HCT116 (cell line): ENCODE results near the gene OSBPL10. TPM values are rescaled to one million over a fixed set of nuclear protein-coding genes. Genes with fewer than 3 reads are reported as not detected.

Source experiments
- ATAC-seq: fragments of 200-7000 bp; cut with Tn5 transposase; 2 replicates; pipeline ENCODE4 v1.9.1; 2020; ENCODE audit warnings: mild to moderate bottlenecking, moderate library complexity
- BruUV-seq: library from RNA; stranded (reverse); fragments of 400-500 nt; replicated peaks from 2 replicates; lab custom pipeline; 2021; lab: Mats Ljungman, UMichigan
- CTCF ChIA-PET: fragments of 300-600 bp; sonication (Branson Sonifier 250); formaldehyde crosslinking; loops from one replicate; lab custom pipeline; 2021; ENCODE audit warnings: antibody characterized with exemption; lab: Charles Lee
- POLR2A ChIA-PET: fragments of 300-600, 350-600 bp; sonication (Branson Sonifier 250); formaldehyde crosslinking; loops from one replicate; lab custom pipeline; 2021; ENCODE audit warnings: antibody characterized with exemption; lab: Charles Lee
- RAD21 ChIA-PET, 2 experiments: fragments of 300-600 bp; sonication (Branson Sonifier 250); formaldehyde crosslinking; loops; one replicate each; lab custom pipeline; 2023; ENCODE audit warnings: low total read pairs in 2 of 2; ENCODE audit not compliant: uncharacterized antibody in 2 of 2, unreplicated experiment in 2 of 2, low non-redundant PET in 1 of 2; lab: Charles Lee
- DNase-seq: peaks from one replicate; pipeline ENCODE4 v3.0.0-alpha.2; 2010; ENCODE audit warnings: low read depth, low spot score
- H2AFZ ChIP-seq: fragments of 200-600 bp; shearing (Covaris generic), sonication (generic); 2 replicates; pipeline ENCODE4 v1.6.1; 2017; ENCODE audit warnings: low read depth, mixed run types, mixed read lengths, antibody characterized with exemption, low read length; ENCODE audit not compliant: poor library complexity, severe bottlenecking
- H3K27ac ChIP-seq: 2 replicates; pipeline ENCODE4 v1.5.1; 2012; ENCODE audit warnings: low read depth, low read length
- H3K27me3 ChIP-seq: fragments of 200-600 bp; sonication (generic); 2 replicates; pipeline ENCODE4 v1.6.1; 2016; ENCODE audit warnings: mixed run types, low read length, mixed read lengths; ENCODE audit not compliant: insufficient read depth
- H3K36me3 ChIP-seq, 2 experiments: fragments of 200-500 bp in 1 of 2; fragments of 200-600 bp in 1 of 2; sonication (Bioruptor generic) in 1 of 2; sonication (generic) in 1 of 2; 2 replicates each; pipeline versions ENCODE4 v1.5.1 to v1.6.1; 2014 to 2016; ENCODE audit warnings: low read length in 2 of 2, inconsistent platforms in 1 of 2, mixed read lengths in 1 of 2, mixed run types in 1 of 2; ENCODE audit not compliant: insufficient read depth in 2 of 2, control insufficient read depth in 1 of 2
- H3K4me1 ChIP-seq, 2 experiments: fragments of 200-600 bp in 1 of 2; sonication (generic) in 1 of 2; 2 replicates each; pipeline versions ENCODE4 v1.5.1 to v1.6.1; 2012 to 2017; ENCODE audit warnings: low read length in 2 of 2, inconsistent platforms in 1 of 2, mild to moderate bottlenecking in 1 of 2, mixed read lengths in 1 of 2, mixed run types in 1 of 2, moderate library complexity in 1 of 2; ENCODE audit not compliant: insufficient read depth in 2 of 2, control insufficient read depth in 1 of 2
- H3K4me2 ChIP-seq: fragments of 200-600 bp; sonication (generic); 2 replicates; pipeline ENCODE4 v1.6.1; 2017; ENCODE audit warnings: mixed run types, low read length, mixed read lengths
- H3K4me3 ChIP-seq, 2 experiments: fragments of 200-600 bp in 1 of 2; sonication (generic) in 1 of 2; replicated peaks in 1 of 2; 2 replicates each; pipeline ENCODE4 v1.5.1; 2011 to 2016; ENCODE audit warnings: low read length in 2 of 2, control low read depth in 1 of 2, low read depth in 1 of 2, mild to moderate bottlenecking in 1 of 2, mixed read lengths in 1 of 2, mixed run types in 1 of 2
- H3K79me2 ChIP-seq: fragments of 200-600 bp; sonication (generic); 2 replicates; pipeline ENCODE4 v1.6.1; 2017; ENCODE audit warnings: mild to moderate bottlenecking, mixed run types, low read length, moderate library complexity, mixed read lengths; ENCODE audit not compliant: insufficient read depth
- H3K9ac ChIP-seq: fragments of 200-600 bp; sonication (generic); 2 replicates; pipeline ENCODE4 v1.6.1; 2016; ENCODE audit warnings: low read length, mixed read lengths
- H3K9me2 ChIP-seq: fragments of 200-600 bp; sonication (generic), shearing (Covaris generic); 2 replicates; pipeline ENCODE4 v1.6.1; 2017; ENCODE audit warnings: mixed run types, mild to moderate bottlenecking, moderate library complexity; ENCODE audit not compliant: insufficient read depth
- H3K9me3 ChIP-seq, 2 experiments: fragments of 200-500 bp in 1 of 2; fragments of 200-600 bp in 1 of 2; sonication (Bioruptor generic) in 1 of 2; sonication (generic) in 1 of 2; 2 replicates each; pipeline ENCODE4 v1.6.1; 2014 to 2017; ENCODE audit warnings: low read length in 2 of 2, mixed read lengths in 2 of 2, inconsistent platforms in 1 of 2, low read depth in 1 of 2, mild to moderate bottlenecking in 1 of 2, mixed run types in 1 of 2, moderate library complexity in 1 of 2; ENCODE audit not compliant: control insufficient read depth in 1 of 2, insufficient read depth in 1 of 2
- H4K20me1 ChIP-seq: fragments of 200-600 bp; sonication (generic), shearing (Covaris generic); 2 replicates; pipeline ENCODE4 v1.6.1; 2017; ENCODE audit warnings: mixed run types, mild to moderate bottlenecking, moderate library complexity; ENCODE audit not compliant: insufficient read depth
- ATF3 ChIP-seq: IDR thresholded peaks from 2 replicates; pipeline ENCODE4 v1.6.1; 2012
- CBX3 ChIP-seq: IDR thresholded peaks from 2 replicates; pipeline ENCODE4 v1.6.1; 2012; ENCODE audit warnings: low read depth
- CEBPB ChIP-seq: IDR thresholded peaks from 2 replicates; pipeline ENCODE4 v1.6.1; 2012; ENCODE audit warnings: low read depth
- EGR1 ChIP-seq: IDR thresholded peaks from 2 replicates; pipeline ENCODE4 v1.6.1; 2012; ENCODE audit warnings: low read depth
- ELF1 ChIP-seq: IDR thresholded peaks from 2 replicates; pipeline ENCODE4 v1.6.1; 2012; ENCODE audit warnings: low read depth, borderline replicate concordance
- EZH2 ChIP-seq: fragments of 200-600 bp; sonication (generic); IDR thresholded peaks from 2 replicates; pipeline ENCODE4 v1.6.1; 2017; ENCODE audit warnings: antibody characterized with exemption, mixed run types
- EZH2phosphoT487 ChIP-seq: fragments of 200-600 bp; IDR thresholded peaks from 2 replicates; pipeline ENCODE4 v1.6.1; 2018; ENCODE audit warnings: antibody characterized with exemption, borderline replicate concordance
- JUND ChIP-seq: IDR thresholded peaks from 2 replicates; pipeline ENCODE4 v1.6.1; 2012
- MAX ChIP-seq: IDR thresholded peaks from 2 replicates; pipeline ENCODE4 v1.6.1; 2012
- POLR2AphosphoS5 ChIP-seq: IDR thresholded peaks from 2 replicates; pipeline ENCODE4 v1.6.1; 2011; ENCODE audit warnings: mild to moderate bottlenecking, low read depth, low read length, moderate library complexity
- RAD21 ChIP-seq: IDR thresholded peaks from 2 replicates; pipeline ENCODE4 v1.6.1; 2012; ENCODE audit warnings: low read depth, mild to moderate bottlenecking
- REST ChIP-seq: IDR thresholded peaks from 2 replicates; pipeline ENCODE4 v1.6.1; 2012; ENCODE audit warnings: low read depth
- SIN3A ChIP-seq: IDR thresholded peaks from 2 replicates; pipeline ENCODE4 v1.6.1; 2012; ENCODE audit warnings: low read depth
- SP1 ChIP-seq: IDR thresholded peaks from 2 replicates; pipeline ENCODE4 v1.6.1; 2012; ENCODE audit warnings: low read depth
- SRF ChIP-seq: IDR thresholded peaks from 2 replicates; pipeline ENCODE4 v1.6.1; 2012; ENCODE audit warnings: low read depth
- TCF7L2 ChIP-seq: IDR thresholded peaks from 2 replicates; pipeline ENCODE4 v1.7.0; 2011; ENCODE audit warnings: borderline replicate concordance, inconsistent platforms; ENCODE audit not compliant: insufficient read depth, insufficient read length; ENCODE audit errors: extremely low read depth
- YY1 ChIP-seq: IDR thresholded peaks from 2 replicates; pipeline ENCODE4 v1.6.1; 2011; ENCODE audit warnings: low read length, low read depth, moderate library complexity, mild to moderate bottlenecking; ENCODE audit not compliant: insufficient replicate concordance; ENCODE audit errors: extremely low read depth
- ZFX ChIP-seq: fragments of 450-650 bp; IDR thresholded peaks from 2 replicates; pipeline ENCODE4 v1.6.1; 2017
- ZNF274 ChIP-seq: fragments of 200-500 bp; sonication (Bioruptor generic); IDR thresholded peaks from 2 replicates; pipeline ENCODE4 v1.6.1; 2014; ENCODE audit warnings: mild to moderate bottlenecking, low read depth, low read length, inconsistent platforms
- intact Hi-C: fragments of 100-400 bp; cut with micrococcal nuclease; formaldehyde crosslinking; loops from 2 replicates; pipeline ENCODE4 v1.10.0; 2022
- total RNA-seq: library from RNA; stranded (reverse); gene quantifications from one replicate; pipeline ENCODE4 v1.2.1, GENCODE V29; 2021; ENCODE audit not compliant: unreplicated experiment
- TF ChIP-seq, protein P1 (sequence below), 3 experiments: fragments of 200-600 bp in 1 of 3; sonication (generic) in 1 of 3; IDR thresholded peaks in 2 of 3; conservative IDR thresholded peaks in 1 of 3; 2 replicates each; pipeline ENCODE4 v1.5.1; 2012 to 2017; ENCODE audit warnings: low read depth in 2 of 3, low read length in 2 of 3, antibody characterized with exemption in 1 of 3, borderline replicate concordance in 1 of 3, control low read depth in 1 of 3, mild to moderate bottlenecking in 1 of 3, mixed read lengths in 1 of 3, mixed run types in 1 of 3, moderate library complexity in 1 of 3; ENCODE audit not compliant: insufficient read depth in 1 of 3

Gene OSBPL10
- total RNA-seq, 1 experiment from 2014 or later = 25.8 TPM

- no peak overlapping the region for H3K4me2 ChIP-seq
- TF ChIP-seq CBX3 (no peak), CEBPB (no peak), TCF7L2 (no peak), ZNF274 (no peak), MAX (no peak), SRF (no peak), EZH2 (no peak), POLR2AphosphoS5 (no peak), EZH2phosphoT487 (no peak), ATF3 (no peak), SP1 (no peak), JUND (no peak), YY1 (no peak), SIN3A (no peak), ELF1 (no peak), RAD21 (no peak), ZFX (no peak), EGR1 (no peak), REST (no peak)
- TF ChIP-seq, protein P1, sequence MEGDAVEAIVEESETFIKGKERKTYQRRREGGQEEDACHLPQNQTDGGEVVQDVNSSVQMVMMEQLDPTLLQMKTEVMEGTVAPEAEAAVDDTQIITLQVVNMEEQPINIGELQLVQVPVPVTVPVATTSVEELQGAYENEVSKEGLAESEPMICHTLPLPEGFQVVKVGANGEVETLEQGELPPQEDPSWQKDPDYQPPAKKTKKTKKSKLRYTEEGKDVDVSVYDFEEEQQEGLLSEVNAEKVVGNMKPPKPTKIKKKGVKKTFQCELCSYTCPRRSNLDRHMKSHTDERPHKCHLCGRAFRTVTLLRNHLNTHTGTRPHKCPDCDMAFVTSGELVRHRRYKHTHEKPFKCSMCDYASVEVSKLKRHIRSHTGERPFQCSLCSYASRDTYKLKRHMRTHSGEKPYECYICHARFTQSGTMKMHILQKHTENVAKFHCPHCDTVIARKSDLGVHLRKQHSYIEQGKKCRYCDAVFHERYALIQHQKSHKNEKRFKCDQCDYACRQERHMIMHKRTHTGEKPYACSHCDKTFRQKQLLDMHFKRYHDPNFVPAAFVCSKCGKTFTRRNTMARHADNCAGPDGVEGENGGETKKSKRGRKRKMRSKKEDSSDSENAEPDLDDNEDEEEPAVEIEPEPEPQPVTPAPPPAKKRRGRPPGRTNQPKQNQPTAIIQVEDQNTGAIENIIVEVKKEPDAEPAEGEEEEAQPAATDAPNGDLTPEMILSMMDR (IDR thresholded peaks at IDR 0.05 in 2 of 3, conservative IDR thresholded peaks at IDR 0.05 in 1 of 3; ENCODE audit: borderline replicate concordance in 1 of 3, insufficient read depth in 1 of 3, low read depth in 2 of 3, low read length in 2 of 3) = no peak
- peaks cover 0 to 3% of the 10 kb centered on the region in 2 experiments; a peak in 1 of 4 replicates for H3K4me1 ChIP-seq
- DNase-seq (no peak), ATAC-seq (no peak)
- H3K36me3 ChIP-seq = no peaks in the 10 kb centered on the region
- no peak overlapping the region for H2AFZ ChIP-seq
- no peak overlapping the region for H3K9ac ChIP-seq
- no peak overlapping the region for H3K27ac ChIP-seq
- no peaks in the 10 kb centered on the region; the same call in 1 of the 2 replicates for H3K79me2 ChIP-seq
- H4K20me1 ChIP-seq = no peaks in the 10 kb centered on the region
- H3K27me3 ChIP-seq = no peaks in the 10 kb centered on the region
- RAD21 ChIA-PET = no interaction called here
- CTCF ChIA-PET = no interaction called here
- no TSS peak for BruUV-seq
- POLR2A ChIA-PET = no interaction called here
- intact Hi-C loops = no loop called here
- H3K4me3 ChIP-seq = no peak overlapping the region
- H3K9me3 ChIP-seq = no peaks in the 10 kb centered on the region
- H3K9me2 ChIP-seq = no peaks in the 10 kb centered on the region
These were observed 32.8 kb downstream of the OSBPL10 start for GRCh38 chr3:31948280-31948679.
